GM21360 (cell line): ENCODE data around the gene SRGAP1.

Experiments used
- ATAC-seq: cut with Tn5 transposase; IDR thresholded peaks from one replicate; pipeline ENCODE4 v1.9.1; 2021; ENCODE audit warnings: mild to moderate bottlenecking, moderate library complexity; ENCODE audit not compliant: unreplicated experiment

Gene SRGAP1

GRCh38 chr12:63900922-63901793 lies 56.7 kb downstream of the SRGAP1 start:
- ATAC-seq = no peak

- ATAC-seq = no peak
These were observed 60.2 kb downstream of the SRGAP1 start for GRCh38 chr12:63904653-63905052.

- no peak for ATAC-seq
These were observed 61.0 kb downstream of the SRGAP1 start for GRCh38 chr12:63905544-63905943.

- no peak for ATAC-seq
These were observed 62.4 kb downstream of the SRGAP1 start for GRCh38 chr12:63906876-63907275.

GRCh38 chr12:63907561-63907960 lies 63.1 kb downstream of the SRGAP1 start:
- no peak for ATAC-seq

GRCh38 chr12:63909746-63910145 lies 65.2 kb downstream of the SRGAP1 start:
- no peak for ATAC-seq

GRCh38 chr12:63911341-63911740 lies 66.8 kb downstream of the SRGAP1 start:
- ATAC-seq = no peak

GRCh38 chr12:63912651-63913050 lies 68.2 kb downstream of the SRGAP1 start:
- ATAC-seq = no peak

GRCh38 chr12:63913929-63914328 lies 69.4 kb downstream of the SRGAP1 start:
- no peak for ATAC-seq

- no peak for ATAC-seq
These were observed 70.8 kb downstream of the SRGAP1 start for GRCh38 chr12:63915105-63915800.

GRCh38 chr12:63916561-63917476 lies 72.3 kb downstream of the SRGAP1 start:
- no peak for ATAC-seq

- no peak for ATAC-seq
These were observed 73.0 kb downstream of the SRGAP1 start for GRCh38 chr12:63917477-63917862.

- peak; percentile 87 for ATAC-seq
These were observed 73.6 kb downstream of the SRGAP1 start for GRCh38 chr12:63917864-63918799.

- ATAC-seq = no peak
These were observed 74.3 kb downstream of the SRGAP1 start for GRCh38 chr12:63918800-63919300.

GRCh38 chr12:63919756-63920155 lies 75.3 kb downstream of the SRGAP1 start:
- ATAC-seq = no peak

- no peak for ATAC-seq
These were observed 76.7 kb downstream of the SRGAP1 start for GRCh38 chr12:63921157-63921556.

- ATAC-seq = no peak
These were observed 78.0 kb downstream of the SRGAP1 start for GRCh38 chr12:63922474-63922873.

GRCh38 chr12:63924781-63925180 lies 80.3 kb downstream of the SRGAP1 start:
- no peak for ATAC-seq

GRCh38 chr12:63927511-63927910 lies 83.0 kb downstream of the SRGAP1 start:
- ATAC-seq = no peak

GRCh38 chr12:63928305-63928704 lies 83.8 kb downstream of the SRGAP1 start:
- ATAC-seq = peak; percentile 51
